Prostate gland (tissue), 2 donors: ENCODE measurements around the gene LIMD2. TPM values are rescaled to one million over a fixed set of nuclear protein-coding genes. Genes with fewer than 3 reads are reported as not detected.

Experiments used
- DNase-seq: peaks from one replicate; pipeline ENCODE4 v3.0.0-alpha.2; 2019; ENCODE audit warnings: low spot score
- H3K27ac ChIP-seq, 2 donors: fragments of 200-600 bp; sonication (generic); 2 replicates each; pipeline ENCODE4 v1.5.1; 2017 to 2019
- H3K27me3 ChIP-seq: fragments of 200-600 bp; sonication (generic); replicated peaks from 2 replicates; pipeline ENCODE4 v1.5.1; 2019; ENCODE audit not compliant: insufficient read depth
- H3K36me3 ChIP-seq, 2 donors: fragments of 200-600 bp; sonication (generic); 1 replicate in 1 of 2; 2 replicates in 1 of 2; pipeline versions ENCODE4 v1.5.1 to v1.8.1; 2017 to 2019
- H3K4me1 ChIP-seq: fragments of 200-600 bp; sonication (generic); replicated peaks from 2 replicates; pipeline ENCODE4 v1.5.1; 2019
- H3K4me3 ChIP-seq, 2 donors: fragments of 200-600 bp; sonication (generic); 2 replicates each; pipeline ENCODE4 v1.5.1; 2017 to 2019
- H3K9me3 ChIP-seq: fragments of 200-600 bp; sonication (generic); 2 replicates; pipeline ENCODE4 v1.5.1; 2017
- POLR2A ChIP-seq: fragments of 450-650 bp; IDR thresholded peaks from one replicate; pipeline ENCODE4 v1.6.1; 2016; ENCODE audit warnings: antibody characterized with exemption, mild to moderate bottlenecking
- POLR2AphosphoS5 ChIP-seq: sonication (generic); formaldehyde crosslinking; IDR thresholded peaks from one replicate; pipeline ENCODE4 v1.6.1; 2017; ENCODE audit warnings: antibody characterized with exemption
- WGBS: methylation state at CpG from one replicate; pipeline ENCODE4 v1.1.5; 2018; 5-methylcytosine and 5-hydroxymethylcytosine counted together
- intact Hi-C: fragments of 100-400 bp; cut with DNase I; formaldehyde crosslinking; loops from one replicate; pipeline ENCODE4 v1.14.2; 2022
- total RNA-seq, 2 donors: library from RNA; depleted of rRNA; stranded (reverse); fragments of >200 nt; gene quantifications; one replicate each; pipeline ENCODE4 v1.1.0, GENCODE V29; 2016
- TF ChIP-seq, protein P1 (sequence below), 4 experiments: fragments of 200-600 bp in 2 of 4; fragments of 450-650 bp in 2 of 4; sonication (generic) in 2 of 4; IDR thresholded peaks; 1 replicate in 3 of 4; 2 replicates in 1 of 4; pipeline ENCODE4 v1.5.1; 2016 to 2019; ENCODE audit warnings: antibody characterized with exemption in 4 of 4, mild to moderate bottlenecking in 2 of 4, moderate library complexity in 2 of 4

Gene LIMD2
- total RNA-seq, 2 donors from 2014 or later = 29.9 to 51.9 TPM

DNA sequence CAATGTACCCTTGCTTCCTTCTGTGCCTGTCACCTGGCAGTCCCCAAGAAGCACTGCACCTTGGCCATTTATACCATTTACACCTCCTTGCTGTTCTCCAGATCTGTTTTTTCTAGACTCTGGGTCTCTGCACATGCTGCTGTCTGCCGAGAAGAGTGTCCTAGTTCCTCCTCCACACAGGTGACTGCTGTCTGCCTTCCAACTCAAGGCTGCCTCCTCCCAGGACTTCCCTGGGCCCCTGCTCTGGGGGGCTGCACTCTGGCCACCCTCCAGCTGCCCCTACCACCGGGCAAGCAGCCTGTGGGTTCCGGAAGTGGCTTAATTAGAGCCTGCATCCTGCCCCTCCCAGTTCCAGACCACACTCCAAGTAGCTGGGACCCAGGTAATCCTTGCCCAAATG, 5.7 kb upstream of the LIMD2 start:
- DNase-seq = no peak
- WGBS = 54% methylated on average over 3 of the region's 3 CpGs

DNA sequence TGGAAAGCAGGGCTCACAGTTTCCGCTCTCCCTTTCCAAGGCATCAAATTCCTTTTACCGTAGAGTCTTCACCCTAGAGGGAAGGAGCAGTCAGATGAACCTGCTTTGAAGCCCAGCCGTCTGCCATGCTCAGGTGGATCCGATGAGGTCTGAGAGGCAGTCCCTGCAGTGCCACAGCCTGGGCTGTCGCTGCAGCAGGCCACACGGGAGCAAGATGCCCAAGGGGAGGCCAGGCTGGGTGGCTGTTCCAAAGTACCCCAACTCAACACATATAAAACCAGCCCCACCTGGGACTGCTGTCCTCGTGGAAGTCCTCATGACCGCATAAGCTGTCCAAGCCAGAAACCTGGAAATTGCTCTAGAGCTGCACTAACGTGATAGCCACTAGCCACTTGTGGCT, 4.9 kb upstream of the LIMD2 start:
- 83% methylated on average over 9 of the region's 9 CpGs for WGBS
- no peak for DNase-seq
- Histone ChIP-seq H3K9me3 (no peaks in the 10 kb centered on the region), H3K4me3 (no peak overlapping the region), H3K36me3 (no peaks in the 10 kb centered on the region), H3K27me3 (no peaks in the 10 kb centered on the region), H3K27ac (no peak overlapping the region), H3K4me1 (no peaks in the 10 kb centered on the region)
- TF ChIP-seq POLR2AphosphoS5 (no peak), POLR2A (no peak)
- TF ChIP-seq, protein P1, sequence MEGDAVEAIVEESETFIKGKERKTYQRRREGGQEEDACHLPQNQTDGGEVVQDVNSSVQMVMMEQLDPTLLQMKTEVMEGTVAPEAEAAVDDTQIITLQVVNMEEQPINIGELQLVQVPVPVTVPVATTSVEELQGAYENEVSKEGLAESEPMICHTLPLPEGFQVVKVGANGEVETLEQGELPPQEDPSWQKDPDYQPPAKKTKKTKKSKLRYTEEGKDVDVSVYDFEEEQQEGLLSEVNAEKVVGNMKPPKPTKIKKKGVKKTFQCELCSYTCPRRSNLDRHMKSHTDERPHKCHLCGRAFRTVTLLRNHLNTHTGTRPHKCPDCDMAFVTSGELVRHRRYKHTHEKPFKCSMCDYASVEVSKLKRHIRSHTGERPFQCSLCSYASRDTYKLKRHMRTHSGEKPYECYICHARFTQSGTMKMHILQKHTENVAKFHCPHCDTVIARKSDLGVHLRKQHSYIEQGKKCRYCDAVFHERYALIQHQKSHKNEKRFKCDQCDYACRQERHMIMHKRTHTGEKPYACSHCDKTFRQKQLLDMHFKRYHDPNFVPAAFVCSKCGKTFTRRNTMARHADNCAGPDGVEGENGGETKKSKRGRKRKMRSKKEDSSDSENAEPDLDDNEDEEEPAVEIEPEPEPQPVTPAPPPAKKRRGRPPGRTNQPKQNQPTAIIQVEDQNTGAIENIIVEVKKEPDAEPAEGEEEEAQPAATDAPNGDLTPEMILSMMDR (IDR thresholded peaks at IDR 0.05) = no peak
- intact Hi-C loops = no loop called here

More for the DNA sequence above, 5.7 kb upstream of the LIMD2 start:
- Histone ChIP-seq H3K36me3 (no peaks in the 10 kb centered on the region), H3K4me1 (no peaks in the 10 kb centered on the region), H3K9me3 (no peaks in the 10 kb centered on the region), H3K4me3 (no peak overlapping the region), H3K27ac (no peak overlapping the region), H3K27me3 (no peaks in the 10 kb centered on the region)
- TF ChIP-seq POLR2AphosphoS5 (no peak), POLR2A (no peak)
- TF ChIP-seq, protein P1 (IDR thresholded peaks at IDR 0.05) = no peak
- intact Hi-C loops = no loop called here

DNA sequence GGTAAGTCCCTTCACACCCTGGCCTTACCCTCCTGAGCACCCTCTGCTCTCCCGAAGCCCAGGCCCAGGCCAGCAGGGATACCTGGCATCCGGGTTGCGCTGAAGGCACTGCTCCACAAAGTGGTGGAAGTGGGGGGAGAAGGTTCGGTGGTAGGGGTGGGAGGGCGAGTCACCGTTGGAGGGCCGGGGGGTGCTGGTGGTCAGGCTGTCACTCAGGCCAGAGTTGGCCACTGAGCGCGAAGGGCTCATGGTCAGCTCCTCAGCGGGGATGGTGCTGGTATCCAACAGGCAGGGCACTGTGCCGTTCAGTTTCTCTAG, 4.3 kb upstream of the LIMD2 start:
- H3K9me3 ChIP-seq = no peaks in the 10 kb centered on the region
- no peaks in the 10 kb centered on the region for H3K36me3 ChIP-seq
- no peak overlapping the region for H3K4me3 ChIP-seq
- H3K4me1 ChIP-seq = no peaks in the 10 kb centered on the region
- no peaks in the 10 kb centered on the region for H3K27me3 ChIP-seq
- TF ChIP-seq, protein P1 (IDR thresholded peaks at IDR 0.05) = no peak
- TF ChIP-seq POLR2A (no peak), POLR2AphosphoS5 (no peak)
- whole genome bisulfite sequencing = 92% methylated on average over 11 of the region's 11 CpGs
- intact Hi-C loops = no loop called here
- DNase-seq = no peak
- no peak overlapping the region for H3K27ac ChIP-seq

DNA sequence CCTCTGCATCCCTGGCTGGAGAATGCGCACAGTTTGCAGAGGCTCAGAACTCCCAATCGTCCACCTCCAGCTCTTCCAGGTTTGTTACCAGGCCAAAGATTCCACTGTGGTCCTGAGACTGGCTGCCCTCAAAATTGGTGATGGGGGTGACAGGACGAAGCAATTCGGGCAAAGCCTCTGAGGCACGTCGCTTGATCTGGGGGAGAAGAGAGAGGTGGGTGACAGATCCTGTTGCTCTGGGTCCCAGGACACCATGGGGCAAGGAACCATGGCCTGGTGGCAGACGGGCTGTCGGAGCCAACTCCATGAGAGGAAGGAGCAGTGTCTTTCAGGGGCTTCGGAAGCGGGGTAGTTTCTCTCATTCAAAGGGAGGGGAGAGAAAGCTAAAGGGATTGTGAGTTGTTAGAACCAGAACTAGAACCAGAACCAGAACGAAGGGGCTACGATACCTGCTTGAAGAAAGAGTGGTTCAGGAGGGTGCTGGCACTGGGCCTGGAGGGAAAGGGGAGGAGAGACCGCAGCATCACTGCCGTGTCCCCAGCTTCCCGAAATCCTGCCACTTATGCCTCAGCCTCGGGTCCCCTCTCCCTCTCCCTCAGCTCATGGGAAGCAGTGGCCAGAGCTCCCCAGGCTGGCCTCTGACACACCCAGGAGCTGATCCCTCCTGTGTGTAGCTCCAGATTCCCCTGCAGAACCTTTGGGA, 3.8 kb upstream of the LIMD2 start:
- 86% methylated on average over 16 of the region's 16 CpGs for WGBS
- DNase-seq = no peak
- Histone ChIP-seq H3K9me3 (no peaks in the 10 kb centered on the region), H3K27me3 (no peaks in the 10 kb centered on the region), H3K4me1 (no peaks in the 10 kb centered on the region), H3K4me3 (no peak overlapping the region), H3K36me3 (no peaks in the 10 kb centered on the region), H3K27ac (no peak overlapping the region)
- no peak for TF ChIP-seq POLR2A
- intact Hi-C loops = no loop called here

DNA sequence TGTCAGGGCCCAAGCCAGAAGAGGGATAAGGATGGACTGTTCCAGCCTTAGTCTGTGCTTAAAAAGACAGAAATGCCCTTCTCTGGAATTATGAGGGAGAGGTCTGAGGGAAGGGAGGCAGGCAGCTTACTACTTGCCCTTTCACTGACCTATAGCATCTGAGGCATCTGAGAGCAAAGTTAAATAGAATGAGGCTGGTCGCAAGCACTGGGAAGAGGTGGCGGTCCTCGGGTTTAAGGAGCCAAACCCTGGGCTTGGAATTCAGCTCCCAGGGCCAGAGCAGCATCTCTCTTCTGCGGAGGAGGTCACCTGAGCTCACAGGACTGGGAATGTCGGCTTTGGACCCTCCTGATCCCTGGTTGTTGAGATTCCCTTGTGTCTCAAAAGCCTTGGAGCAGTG, 3.1 kb upstream of the LIMD2 start:
- WGBS = 73% methylated on average over 5 of the region's 5 CpGs
- no peaks in the 10 kb centered on the region for H3K36me3 ChIP-seq
- no peak overlapping the region for H3K27ac ChIP-seq
- intact Hi-C loops = no loop called here
- no peaks in the 10 kb centered on the region for H3K27me3 ChIP-seq
- H3K4me1 ChIP-seq = no peaks in the 10 kb centered on the region
- no peak overlapping the region for H3K4me3 ChIP-seq
- no peak for DNase-seq
- no peaks in the 10 kb centered on the region for H3K9me3 ChIP-seq
- TF ChIP-seq POLR2AphosphoS5 = no peak
- no peak for TF ChIP-seq POLR2A
- TF ChIP-seq, protein P1 (IDR thresholded peaks at IDR 0.05) = no peak
